DOHH2 (cell line): ENCODE measurements around the gene KRTAP4-12.

Experiments used
- CTCF ChIP-seq: fragments of 200-600 bp; sonication (generic); IDR thresholded peaks from one replicate; pipeline ENCODE4 v1.5.1; 2014; ENCODE audit warnings: antibody characterized with exemption, mild to moderate bottlenecking, low read depth, low read length; ENCODE audit not compliant: poor library complexity, severe bottlenecking
- EZH2phosphoT487 ChIP-seq: fragments of 200-600 bp; sonication (generic); IDR thresholded peaks from 2 replicates; pipeline ENCODE4 v1.6.1; 2017; ENCODE audit warnings: borderline replicate concordance, mild to moderate bottlenecking, antibody characterized with exemption, low read length, moderate library complexity, mixed read lengths

- no peak for TF ChIP-seq CTCF
- TF ChIP-seq EZH2phosphoT487, result no peak
These were observed 5.3 kb downstream of the KRTAP4-12 start for GRCh38 chr17:41118721-41119120.
